ENCODE results near the gene NCOA5.

NCOA5 gene

DNA sequence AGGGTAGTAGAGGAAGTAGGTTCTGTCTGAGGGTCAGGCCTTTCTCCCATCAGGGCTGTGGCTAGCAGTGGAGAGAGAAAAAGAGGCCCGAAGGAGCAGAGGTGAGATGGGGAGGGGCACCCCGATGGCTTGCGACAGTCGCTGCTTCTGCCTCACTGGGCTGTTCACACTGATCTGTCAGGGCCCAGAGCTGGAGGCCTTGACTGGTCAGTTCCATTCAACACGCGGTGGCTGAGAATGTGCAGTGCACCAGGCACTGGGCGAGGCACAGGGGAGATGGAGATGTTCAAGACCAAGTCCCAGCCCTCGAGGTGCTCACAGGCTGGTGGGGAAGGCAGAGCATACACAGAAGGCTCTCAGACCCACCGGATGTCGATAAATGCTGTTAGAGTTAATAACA lies 39.3 kb downstream of the NCOA5 start:
- no peaks in the 10 kb centered on the region for H3K4me1 Mint-ChIP-seq
- H3K36me3 Mint-ChIP-seq = no peaks in the 10 kb centered on the region
- no peaks in the 10 kb centered on the region for H3K9me3 Mint-ChIP-seq
- H3K4me3 Mint-ChIP-seq = no peak overlapping the region
- H3K27me3 Mint-ChIP-seq = peaks cover 9% of the 10 kb centered on the region
- no peak overlapping the region for H3K27ac Mint-ChIP-seq

GRCh38 chr20:46049815-46050214 lies 39.9 kb downstream of the NCOA5 start:
- no peaks in the 10 kb centered on the region for H3K9me3 Mint-ChIP-seq
- no peak overlapping the region for H3K27ac Mint-ChIP-seq
- peaks cover 9% of the 10 kb centered on the region for H3K27me3 Mint-ChIP-seq
- no peaks in the 10 kb centered on the region for H3K4me1 Mint-ChIP-seq
- H3K4me3 Mint-ChIP-seq = no peak overlapping the region
- H3K36me3 Mint-ChIP-seq = no peaks in the 10 kb centered on the region

DNA sequence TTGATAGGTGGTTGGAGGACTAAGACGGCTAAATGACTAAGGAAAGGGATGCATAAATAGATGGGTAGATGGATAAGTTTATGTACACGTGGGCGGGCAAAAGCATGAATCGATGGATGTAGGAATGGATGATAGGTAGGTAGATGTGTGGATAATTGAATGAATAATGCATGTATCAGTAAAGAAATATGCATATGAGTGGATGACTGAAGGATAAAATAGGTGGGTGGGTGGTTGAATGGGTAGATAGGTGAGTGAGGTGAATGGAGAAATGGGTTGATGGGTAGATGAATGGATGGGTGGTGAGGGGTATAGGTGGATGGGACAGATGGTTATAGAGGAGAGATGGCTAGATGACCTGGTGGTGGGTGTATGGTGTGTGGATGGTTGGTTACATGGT lies 40.6 kb downstream of the NCOA5 start:
- peaks cover 11% of the 10 kb centered on the region for H3K27me3 Mint-ChIP-seq
- no peaks in the 10 kb centered on the region for H3K36me3 Mint-ChIP-seq
- H3K27ac Mint-ChIP-seq = no peak overlapping the region
- no peaks in the 10 kb centered on the region for H3K9me3 Mint-ChIP-seq
- no peak overlapping the region for H3K4me3 Mint-ChIP-seq
- H3K4me1 Mint-ChIP-seq = no peaks in the 10 kb centered on the region

- H3K27ac Mint-ChIP-seq = no peak overlapping the region
- no peaks in the 10 kb centered on the region for H3K36me3 Mint-ChIP-seq
- H3K9me3 Mint-ChIP-seq = no peaks in the 10 kb centered on the region
- H3K4me1 Mint-ChIP-seq = no peaks in the 10 kb centered on the region
- H3K4me3 Mint-ChIP-seq = no peak overlapping the region
- H3K27me3 Mint-ChIP-seq = peaks cover 16% of the 10 kb centered on the region
Observed at GRCh38 chr20:46047821-46048220, 41.9 kb downstream of the NCOA5 start.

GRCh38 chr20:46046588-46047310 lies 43.0 kb downstream of the NCOA5 start:
- Mint-ChIP-seq H3K27me3 (peaks cover 25% of the 10 kb centered on the region), H3K4me3 (no peak overlapping the region), H3K27ac (no peak overlapping the region), H3K9me3 (peaks cover 3% of the 10 kb centered on the region), H3K36me3 (no peaks in the 10 kb centered on the region), H3K4me1 (no peaks in the 10 kb centered on the region)

GRCh38 chr20:46044896-46045295 lies 44.9 kb downstream of the NCOA5 start:
- H3K27me3 Mint-ChIP-seq = peaks cover 38% of the 10 kb centered on the region

GRCh38 chr20:46043556-46043955 lies 46.2 kb downstream of the NCOA5 start:
- peaks cover 5% of the 10 kb centered on the region for H3K9me3 Mint-ChIP-seq
- H3K4me1 Mint-ChIP-seq = no peaks in the 10 kb centered on the region
- H3K27me3 Mint-ChIP-seq = peaks cover 38% of the 10 kb centered on the region
- H3K4me3 Mint-ChIP-seq = no peak overlapping the region
- no peaks in the 10 kb centered on the region for H3K36me3 Mint-ChIP-seq
- H3K27ac Mint-ChIP-seq = no peak overlapping the region

More at GRCh38 chr20:46044896-46045295, 44.9 kb downstream of the NCOA5 start:
- no peaks in the 10 kb centered on the region for H3K4me1 Mint-ChIP-seq
- H3K27ac Mint-ChIP-seq = no peak overlapping the region
- peaks cover 5% of the 10 kb centered on the region for H3K9me3 Mint-ChIP-seq
- no peaks in the 10 kb centered on the region for H3K36me3 Mint-ChIP-seq
- no peak overlapping the region for H3K4me3 Mint-ChIP-seq

- H3K27me3 Mint-ChIP-seq = peaks cover 32% of the 10 kb centered on the region
- no peaks in the 10 kb centered on the region for H3K36me3 Mint-ChIP-seq
- H3K27ac Mint-ChIP-seq = no peak overlapping the region
- H3K4me3 Mint-ChIP-seq = no peak overlapping the region
- H3K4me1 Mint-ChIP-seq = no peaks in the 10 kb centered on the region
- peaks cover 5% of the 10 kb centered on the region for H3K9me3 Mint-ChIP-seq
Observed at GRCh38 chr20:46040902-46041535, 48.7 kb downstream of the NCOA5 start.

DNA sequence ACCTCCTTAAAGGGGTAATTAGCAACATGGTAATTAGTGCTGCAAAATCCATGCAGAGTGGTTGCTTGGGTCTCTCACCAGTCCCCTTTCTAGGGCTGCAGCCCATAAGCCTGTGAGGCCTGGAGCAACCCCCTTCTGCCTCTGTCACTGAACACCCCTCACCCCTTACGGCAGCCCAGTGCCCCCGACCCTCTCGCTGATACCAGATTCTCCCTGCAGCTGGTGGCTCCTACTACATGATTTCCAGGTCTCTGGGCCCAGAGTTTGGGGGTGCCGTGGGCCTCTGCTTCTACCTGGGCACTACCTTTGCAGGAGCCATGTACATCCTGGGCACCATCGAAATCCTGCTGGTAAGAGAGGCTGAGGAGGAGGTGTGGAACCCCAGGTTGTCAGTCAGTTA lies 52.7 kb downstream of the NCOA5 start:
- no peak overlapping the region for H3K4me3 Mint-ChIP-seq
- peaks cover 45% of the 10 kb centered on the region for H3K27me3 Mint-ChIP-seq
- H3K36me3 Mint-ChIP-seq = no peaks in the 10 kb centered on the region
- no peaks in the 10 kb centered on the region for H3K4me1 Mint-ChIP-seq
- peaks cover 5% of the 10 kb centered on the region for H3K9me3 Mint-ChIP-seq
- H3K27ac Mint-ChIP-seq = no peak overlapping the region

GRCh38 chr20:46036370-46036769 lies 53.4 kb downstream of the NCOA5 start:
- H3K27ac Mint-ChIP-seq = no peak overlapping the region
- H3K9me3 Mint-ChIP-seq = no peaks in the 10 kb centered on the region
- no peaks in the 10 kb centered on the region for H3K36me3 Mint-ChIP-seq
- no peak overlapping the region for H3K4me3 Mint-ChIP-seq
- H3K4me1 Mint-ChIP-seq = no peaks in the 10 kb centered on the region
- peaks cover 38% of the 10 kb centered on the region for H3K27me3 Mint-ChIP-seq

- no peaks in the 10 kb centered on the region for H3K4me1 Mint-ChIP-seq
- H3K36me3 Mint-ChIP-seq = no peaks in the 10 kb centered on the region
- H3K27ac Mint-ChIP-seq = no peak overlapping the region
- H3K9me3 Mint-ChIP-seq = no peaks in the 10 kb centered on the region
- H3K27me3 Mint-ChIP-seq = peaks cover 35% of the 10 kb centered on the region
- H3K4me3 Mint-ChIP-seq = no peak overlapping the region
Observed at GRCh38 chr20:46035713-46036112, 54.0 kb downstream of the NCOA5 start.

DNA sequence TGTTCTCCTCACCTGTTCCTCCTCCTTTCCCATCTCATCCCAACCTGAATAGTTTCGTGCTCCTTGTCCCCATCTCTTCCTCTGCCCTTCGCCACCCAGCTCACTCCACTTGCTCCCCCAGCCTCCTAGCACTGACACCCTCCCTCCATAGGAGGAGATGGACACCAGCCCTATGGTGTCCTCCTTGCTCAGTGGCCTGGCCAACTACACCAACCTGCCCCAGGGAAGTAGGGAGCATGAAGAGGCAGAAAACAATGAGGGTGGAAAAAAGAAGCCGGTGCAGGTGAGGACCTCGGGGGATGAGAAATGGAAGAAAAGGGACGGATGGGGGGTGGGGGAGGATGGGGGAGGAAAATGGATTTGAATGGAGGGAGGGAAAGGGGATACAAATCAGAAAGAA lies 54.5 kb downstream of the NCOA5 start:
- Mint-ChIP-seq H3K27ac (no peak overlapping the region), H3K27me3 (peaks cover 33% of the 10 kb centered on the region), H3K36me3 (no peaks in the 10 kb centered on the region), H3K4me1 (no peaks in the 10 kb centered on the region), H3K4me3 (no peak overlapping the region), H3K9me3 (no peaks in the 10 kb centered on the region)

DNA sequence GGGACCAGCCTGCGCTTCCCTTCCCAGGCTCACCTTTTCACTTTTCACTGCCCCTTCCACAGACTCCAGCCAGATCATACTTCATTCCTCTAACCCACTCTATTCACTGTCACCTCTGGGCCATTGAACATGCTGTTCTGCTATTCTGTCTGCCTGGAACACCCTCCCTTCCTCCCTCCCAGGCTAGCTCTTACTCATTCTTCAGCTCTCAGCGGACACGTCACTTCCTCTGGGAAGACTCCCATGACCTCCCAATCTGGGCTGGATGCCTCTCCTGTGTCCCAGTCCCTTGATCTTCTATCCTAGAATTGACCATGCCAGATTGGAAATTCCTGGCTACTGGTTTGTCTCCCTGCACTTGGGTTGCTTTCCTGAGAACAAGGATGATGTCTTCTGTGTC lies 55.7 kb downstream of the NCOA5 start:
- Mint-ChIP-seq H3K4me1 (no peaks in the 10 kb centered on the region), H3K36me3 (no peaks in the 10 kb centered on the region), H3K27ac (no peak overlapping the region), H3K27me3 (peaks cover 37% of the 10 kb centered on the region), H3K4me3 (no peak overlapping the region), H3K9me3 (no peaks in the 10 kb centered on the region)

- no peaks in the 10 kb centered on the region for H3K4me1 Mint-ChIP-seq
- no peaks in the 10 kb centered on the region for H3K36me3 Mint-ChIP-seq
- H3K4me3 Mint-ChIP-seq = no peak overlapping the region
- peaks cover 41% of the 10 kb centered on the region for H3K27me3 Mint-ChIP-seq
- H3K27ac Mint-ChIP-seq = no peak overlapping the region
- no peaks in the 10 kb centered on the region for H3K9me3 Mint-ChIP-seq
Observed at GRCh38 chr20:46031701-46032254, 58.0 kb downstream of the NCOA5 start.

DNA sequence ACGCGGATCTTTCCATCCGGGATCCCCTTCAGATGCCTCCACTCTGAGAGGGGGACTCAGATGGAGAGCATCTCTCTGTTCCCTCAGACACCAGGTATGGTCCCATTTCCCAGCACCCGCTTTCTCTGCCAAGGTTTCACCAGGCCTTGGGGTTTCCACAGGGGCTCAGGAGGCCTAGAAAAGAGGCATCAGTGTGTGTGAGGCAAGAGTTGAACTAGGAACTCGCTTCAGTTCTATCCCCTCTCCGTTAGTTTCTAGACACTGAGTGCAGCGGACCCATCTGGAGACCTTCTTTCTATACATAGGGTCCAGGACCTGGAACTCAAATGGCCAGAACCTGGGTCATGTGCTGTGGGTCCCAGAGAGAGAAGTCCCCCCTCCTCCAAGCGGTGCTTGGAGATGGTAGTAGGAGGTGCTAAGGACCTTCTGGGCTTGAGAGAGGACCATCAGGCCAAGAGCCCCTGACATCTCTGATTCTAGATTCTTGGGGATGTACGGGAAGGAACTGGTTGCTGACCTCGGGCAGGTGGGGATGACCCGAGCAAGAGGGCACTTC lies 58.7 kb downstream of the NCOA5 start:
- Mint-ChIP-seq H3K4me1 (no peaks in the 10 kb centered on the region), H3K9me3 (no peaks in the 10 kb centered on the region), H3K27me3 (peaks cover 43% of the 10 kb centered on the region), H3K4me3 (no peak overlapping the region), H3K27ac (no peak overlapping the region), H3K36me3 (no peaks in the 10 kb centered on the region)

DNA sequence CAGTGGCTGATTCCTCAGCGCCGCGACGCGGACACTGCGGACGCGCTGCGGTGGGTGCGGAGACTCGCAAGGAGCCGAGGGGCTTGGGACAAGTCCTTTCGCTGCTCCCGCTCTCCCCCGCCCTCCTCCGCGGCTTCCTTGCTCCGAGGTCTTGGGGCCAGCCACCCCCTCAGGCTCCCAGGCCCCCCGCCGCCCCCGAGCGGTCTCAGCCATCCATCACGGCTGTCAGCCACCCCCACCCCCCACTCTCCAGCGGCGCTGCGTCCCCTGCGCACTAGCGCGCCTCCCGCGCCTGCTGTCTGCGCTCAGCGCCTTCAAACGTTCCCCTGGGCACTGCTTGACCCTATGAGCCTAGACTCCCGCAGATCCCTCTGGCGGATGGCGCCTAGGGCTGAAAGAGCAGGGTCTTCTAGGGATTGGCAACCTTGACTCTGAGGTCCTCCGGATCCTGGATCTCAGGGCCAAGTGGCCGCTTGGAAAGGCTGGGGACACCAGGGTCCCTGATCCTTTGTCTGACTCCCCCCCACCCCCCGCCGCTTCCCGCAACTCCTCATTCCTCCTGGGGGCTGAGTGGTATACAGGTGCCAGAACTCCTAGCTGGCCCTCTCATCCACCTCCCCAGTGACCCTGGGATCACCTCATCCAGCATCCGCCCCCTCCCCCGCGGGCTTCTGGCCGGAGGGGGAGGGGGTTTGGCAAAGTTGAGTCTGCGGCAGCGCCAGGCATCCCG lies 59.3 kb downstream of the NCOA5 start:
- Mint-ChIP-seq H3K27me3 (peaks cover 43% of the 10 kb centered on the region), H3K27ac (no peak overlapping the region), H3K36me3 (no peaks in the 10 kb centered on the region), H3K4me1 (no peaks in the 10 kb centered on the region), H3K9me3 (no peaks in the 10 kb centered on the region), H3K4me3 (no peak overlapping the region)
